GM12874 (cell line): ENCODE results near the gene PACRG.

Experiments
- CTCF ChIP-seq: IDR thresholded peaks from 2 replicates; pipeline ENCODE4 v1.5.1; 2011; ENCODE audit warnings: low read depth, mild to moderate bottlenecking, control low read depth, low read length, moderate library complexity; ENCODE audit not compliant: insufficient read depth

The PACRG gene

GRCh38 chr6:163146036-163146435 lies 418.3 kb downstream of the PACRG start:
- TF ChIP-seq CTCF: no peak

- TF ChIP-seq CTCF: no peak
Observed at GRCh38 chr6:163147994-163148393, 420.2 kb downstream of the PACRG start.

- TF ChIP-seq CTCF: no peak
Observed at GRCh38 chr6:163148451-163149278, 420.9 kb downstream of the PACRG start.

- TF ChIP-seq CTCF: no peak
Observed at GRCh38 chr6:163149279-163149848, 421.6 kb downstream of the PACRG start.

GRCh38 chr6:163151212-163151611 lies 423.4 kb downstream of the PACRG start:
- no peak for TF ChIP-seq CTCF

GRCh38 chr6:163152701-163153100 lies 424.9 kb downstream of the PACRG start:
- no peak for TF ChIP-seq CTCF

GRCh38 chr6:163159110-163159509 lies 431.3 kb downstream of the PACRG start:
- no peak for TF ChIP-seq CTCF
